GM23338 (cell line): ENCODE results near the gene PHF23. TPM values are rescaled to one million over a fixed set of nuclear protein-coding genes. Genes with fewer than 3 reads are reported as not detected.

Experiments used
- ATAC-seq: fragments of 200-7000 bp; cut with Tn5 transposase; 3 replicates; pipeline ENCODE4 v1.9.1; 2020
- DNase-seq: peaks from one replicate; pipeline ENCODE4 v3.0.0-alpha.2; 2015; ENCODE audit warnings: low spot score
- H2AFZ ChIP-seq: fragments of 200-600 bp; sonication (generic); 2 replicates; pipeline ENCODE4 v1.8.0; 2016; ENCODE audit warnings: antibody characterized with exemption, mild to moderate bottlenecking, moderate library complexity
- H3F3A ChIP-seq: fragments of 200-600 bp; sonication (generic); replicated peaks from 2 replicates; pipeline ENCODE4 v1.8.0; 2017; ENCODE audit warnings: antibody characterized with exemption, mixed run types, low read depth
- H3K27ac ChIP-seq: fragments of 200-600 bp; sonication (generic); 2 replicates; pipeline ENCODE4 v1.6.1; 2016; ENCODE audit warnings: low read depth
- H3K27me3 ChIP-seq: fragments of 200-600 bp; sonication (generic); 2 replicates; pipeline ENCODE4 v1.8.0; 2016; ENCODE audit warnings: mild to moderate bottlenecking, mixed run types, moderate library complexity; ENCODE audit not compliant: insufficient read depth
- H3K36me3 ChIP-seq: fragments of 200-600 bp; sonication (generic); 2 replicates; pipeline ENCODE4 v1.8.0; 2016; ENCODE audit warnings: mild to moderate bottlenecking; ENCODE audit not compliant: insufficient read depth
- H3K4me1 ChIP-seq: fragments of 200-600 bp; sonication (generic); 2 replicates; pipeline ENCODE4 v1.8.0; 2016; ENCODE audit warnings: mild to moderate bottlenecking, moderate library complexity; ENCODE audit not compliant: insufficient read depth
- H3K4me2 ChIP-seq: fragments of 200-600 bp; sonication (generic); 2 replicates; pipeline ENCODE4 v1.7.1; 2017; ENCODE audit warnings: mixed run types
- H3K4me3 ChIP-seq: fragments of 200-600 bp; sonication (generic); 2 replicates; pipeline ENCODE4 v1.6.1; 2016; ENCODE audit warnings: mixed run types
- H3K79me2 ChIP-seq: fragments of 200-600 bp; sonication (generic); replicated peaks from 2 replicates; pipeline ENCODE4 v1.8.0; 2017; ENCODE audit warnings: mild to moderate bottlenecking; ENCODE audit not compliant: insufficient read depth
- H3K9me2 ChIP-seq: fragments of 200-600 bp; sonication (generic); 2 replicates; pipeline ENCODE4 v1.8.0; 2017; ENCODE audit not compliant: insufficient read depth
- H4K20me1 ChIP-seq: fragments of 200-600 bp; sonication (generic); replicated peaks from 2 replicates; pipeline ENCODE4 v1.8.0; 2017; ENCODE audit warnings: mild to moderate bottlenecking; ENCODE audit not compliant: insufficient read depth
- H3K27ac Mint-ChIP-seq: 2 replicates; pipeline ENCODE4 v1.8.0; 2020; ENCODE audit warnings: inconsistent platforms, mild to moderate bottlenecking, moderate library complexity, mixed read lengths
- H3K27me3 Mint-ChIP-seq: 3 replicates; pipeline ENCODE4 v1.8.0; 2022; ENCODE audit warnings: low read depth, mild to moderate bottlenecking, moderate library complexity, mixed read lengths, inconsistent platforms; ENCODE audit not compliant: insufficient read depth, poor library complexity
- H3K36me3 Mint-ChIP-seq: 3 replicates; pipeline ENCODE4 v1.8.0; 2021; ENCODE audit warnings: low read depth, mild to moderate bottlenecking, inconsistent platforms, moderate library complexity, mixed read lengths
- H3K4me1 Mint-ChIP-seq: 3 replicates; pipeline ENCODE4 v1.8.0; 2020; ENCODE audit warnings: mild to moderate bottlenecking, inconsistent platforms, mixed read lengths
- H3K4me3 Mint-ChIP-seq: 3 replicates; pipeline ENCODE4 v1.8.0; 2021; ENCODE audit warnings: moderate library complexity, mild to moderate bottlenecking, inconsistent platforms, mixed read lengths
- H3K9me3 Mint-ChIP-seq: 3 replicates; pipeline ENCODE4 v1.8.0; 2020; ENCODE audit warnings: moderate library complexity, mild to moderate bottlenecking, inconsistent platforms, mixed read lengths
- EZH2 ChIP-seq: fragments of 200-600 bp; sonication (generic); IDR thresholded peaks from one replicate; pipeline ENCODE4 v1.8.0; 2017; ENCODE audit warnings: antibody characterized with exemption, mild to moderate bottlenecking, low read depth; ENCODE audit not compliant: unreplicated experiment
- POLR2AphosphoS5 ChIP-seq: IDR thresholded peaks from 2 replicates; pipeline ENCODE4 v1.6.1; 2016; ENCODE audit warnings: antibody characterized with exemption, low read depth
- STAT1 ChIP-seq: IDR thresholded peaks from one replicate; pipeline ENCODE4 v1.6.1; 2016; ENCODE audit warnings: antibody characterized with exemption; ENCODE audit not compliant: unreplicated experiment
- ZNF331 ChIP-seq: fragments of 250-450 bp; sonication (Bioruptor Pico); IDR thresholded peaks from 2 replicates; pipeline ENCODE4 v1.5.0; 2020; ENCODE audit warnings: low read depth, mild to moderate bottlenecking, moderate library complexity
- polyA plus RNA-seq: library from polyadenylated mRNA; unstranded; fragments of >200 nt; fragmentation: Nextera tagmentation; extraction: Ambion mirVana; gene quantifications from 2 replicates; pipeline ENCODE4 v1.2.1, GENCODE V29; 2016
- total RNA-seq: library from RNA; depleted of rRNA; stranded (reverse); fragments of >200 nt; shearing (Covaris generic); gene quantifications from 2 replicates; pipeline ENCODE4 v1.2.3, GENCODE V29; 2014
- TF ChIP-seq, protein P1 (sequence below), 2 experiments: fragments of 200-600 bp in 1 of 2; sonication (generic) in 1 of 2; conservative IDR thresholded peaks; 2 replicates each; pipeline versions ENCODE4 v1.5.1 to v1.6.1; 2016 to 2017; ENCODE audit warnings: antibody characterized with exemption in 2 of 2, low read depth in 2 of 2, mild to moderate bottlenecking in 2 of 2, moderate library complexity in 1 of 2
- TF ChIP-seq, protein P2 (sequence below): IDR thresholded peaks from 2 replicates; pipeline ENCODE4 v1.6.1; 2016; ENCODE audit warnings: antibody characterized with exemption

PHF23 gene
- total and polyA plus RNA-seq, 2 experiments from 2014 or later, result 35.4 to 51.0 TPM

DNA sequence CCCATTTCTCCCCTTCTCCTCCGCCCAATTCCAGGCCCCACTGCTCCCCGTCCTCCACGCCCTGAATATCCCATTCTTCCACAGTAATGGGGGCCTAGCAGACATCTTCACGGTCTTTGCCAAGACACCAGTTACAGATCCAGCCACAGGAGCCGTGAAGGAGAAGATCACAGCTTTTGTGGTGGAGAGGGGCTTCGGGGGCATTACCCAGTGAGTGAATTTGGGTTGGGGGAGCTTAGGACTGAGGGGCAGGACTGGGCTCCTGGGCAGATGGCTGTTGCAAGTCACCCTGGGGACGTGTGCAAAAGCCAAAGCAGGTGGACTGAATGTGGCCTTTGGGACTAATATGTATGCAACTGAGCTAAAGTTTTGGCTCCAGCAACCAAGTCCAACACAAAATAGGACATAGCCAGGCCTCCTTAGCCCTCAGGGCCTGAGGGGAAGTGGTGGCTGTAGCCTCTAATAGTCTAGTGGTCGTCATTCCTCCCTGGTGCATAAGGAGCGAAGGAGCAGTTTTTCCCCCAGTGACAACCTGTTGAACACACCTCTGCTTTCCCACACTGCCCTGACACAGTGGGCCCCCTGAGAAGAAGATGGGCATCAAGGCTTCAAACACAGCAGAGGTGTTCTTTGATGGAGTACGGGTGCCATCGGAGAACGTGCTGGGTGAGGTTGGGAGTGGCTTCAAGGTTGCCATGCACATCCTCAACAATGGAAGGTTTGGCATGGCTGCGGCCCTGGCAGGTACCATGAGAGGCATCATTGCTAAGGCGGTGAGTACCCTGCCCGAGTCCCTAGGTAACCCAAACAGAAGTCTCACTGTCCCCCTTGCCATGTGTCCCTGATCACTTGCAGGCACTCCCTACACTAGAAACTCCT, 16.9 kb downstream of the PHF23 start:
- H3K27me3 ChIP-seq, result no peaks in the 10 kb centered on the region
- H3K4me3 ChIP-seq, result no peak overlapping the region
- peaks cover 50% of the 10 kb centered on the region for H3K27me3 Mint-ChIP-seq
- H3K4me1 Mint-ChIP-seq, result peaks cover 33% of the 10 kb centered on the region
- no peak overlapping the region for H2AFZ ChIP-seq
- ATAC-seq (no peak), DNase-seq (no peak)
- H3K9me2 ChIP-seq, result no peaks in the 10 kb centered on the region
- no peak overlapping the region for H3K27ac Mint-ChIP-seq
- H3K9me3 Mint-ChIP-seq, result no peaks in the 10 kb centered on the region; the same call in 1 of the 3 replicates
- TF ChIP-seq ZNF331 (CRISPR knock-in tag) (no peak), POLR2AphosphoS5 (0 out of 2 replicates have a peak, but pooled peaks have one; percentile 18)
- H3K36me3 ChIP-seq, result peaks cover 11% of the 10 kb centered on the region; the same call in 1 of the 2 replicates
- H3K27ac ChIP-seq, result no peak overlapping the region
- peaks cover 63% of the 10 kb centered on the region for H3K36me3 Mint-ChIP-seq
- no peaks in the 10 kb centered on the region; the same call in 1 of the 2 replicates for H3K79me2 ChIP-seq
- H3F3A ChIP-seq, result peaks cover 19% of the 10 kb centered on the region
- peaks cover 28% of the 10 kb centered on the region for H3K4me1 ChIP-seq
- no peak overlapping the region for H3K4me2 ChIP-seq
- no peak overlapping the region for H3K4me3 Mint-ChIP-seq
- peaks cover 27% of the 10 kb centered on the region for H4K20me1 ChIP-seq

DNA sequence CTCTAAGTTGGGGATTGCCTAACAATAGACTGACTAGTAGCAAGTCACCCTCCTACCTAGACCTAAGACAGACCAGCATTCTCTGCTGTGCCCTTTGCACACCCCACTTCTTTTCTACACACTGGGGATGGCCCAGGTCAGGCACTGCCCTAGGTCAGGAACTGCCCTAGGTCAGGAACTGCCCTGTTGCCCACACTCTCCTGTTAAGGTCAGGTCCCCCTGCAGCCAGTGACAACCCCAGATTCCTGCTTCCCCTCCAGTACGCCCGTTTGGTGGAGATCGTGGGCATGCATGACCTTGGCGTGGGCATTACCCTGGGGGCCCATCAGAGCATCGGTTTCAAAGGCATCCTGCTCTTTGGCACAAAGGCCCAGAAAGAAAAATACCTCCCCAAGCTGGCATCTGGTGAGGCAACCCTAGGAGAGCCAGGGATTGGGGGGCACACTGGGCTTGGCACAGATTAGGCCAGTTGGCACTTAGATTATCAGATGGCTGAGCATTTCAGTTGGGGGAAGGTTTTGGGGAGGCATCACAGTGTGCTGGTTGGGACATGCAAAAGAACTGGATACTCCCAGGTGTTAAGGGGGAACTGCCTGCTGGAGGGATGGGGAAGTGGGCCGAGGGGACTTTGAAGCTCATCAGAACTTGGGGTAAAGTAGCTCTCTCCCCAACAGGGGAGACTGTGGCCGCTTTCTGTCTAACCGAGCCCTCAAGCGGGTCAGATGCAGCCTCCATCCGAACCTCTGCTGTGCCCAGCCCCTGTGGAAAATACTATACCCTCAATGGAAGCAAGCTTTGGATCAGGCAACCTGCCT, 17.8 kb downstream of the PHF23 start:
- no peak for DNase-seq
- ATAC-seq, result no peak
- no peak overlapping the region; the same call in 1 of the 2 replicates for H3K27ac Mint-ChIP-seq
- H3F3A ChIP-seq, result peaks cover 19% of the 10 kb centered on the region
- H4K20me1 ChIP-seq, result peaks cover 27% of the 10 kb centered on the region
- no peak overlapping the region for H3K27ac ChIP-seq
- no peaks in the 10 kb centered on the region for H3K27me3 ChIP-seq
- H3K4me2 ChIP-seq, result 0 out of 2 replicates have a peak overlapping the region, but pooled peaks have one; percentile 92
- H2AFZ ChIP-seq, result no peak overlapping the region
- H3K4me1 Mint-ChIP-seq, result peaks cover 37% of the 10 kb centered on the region
- no peaks in the 10 kb centered on the region; the same call in 1 of the 3 replicates for H3K9me3 Mint-ChIP-seq
- peaks cover 48% of the 10 kb centered on the region for H3K27me3 Mint-ChIP-seq
- no peak for TF ChIP-seq STAT1
- 0 out of 2 replicates have a peak, but pooled peaks have one; percentile 53 for TF ChIP-seq POLR2AphosphoS5
- peak overlapping the region; percentile 91; the same call in 2 of the 3 replicates for H3K4me3 Mint-ChIP-seq
- H3K4me3 ChIP-seq, result no peak overlapping the region
- no peaks in the 10 kb centered on the region for H3K9me2 ChIP-seq
- peaks cover 55% of the 10 kb centered on the region for H3K36me3 Mint-ChIP-seq
- peaks cover 11% of the 10 kb centered on the region; the same call in 1 of the 2 replicates for H3K36me3 ChIP-seq
- peaks cover 6% of the 10 kb centered on the region for H3K79me2 ChIP-seq
- peaks cover 33% of the 10 kb centered on the region for H3K4me1 ChIP-seq

DNA sequence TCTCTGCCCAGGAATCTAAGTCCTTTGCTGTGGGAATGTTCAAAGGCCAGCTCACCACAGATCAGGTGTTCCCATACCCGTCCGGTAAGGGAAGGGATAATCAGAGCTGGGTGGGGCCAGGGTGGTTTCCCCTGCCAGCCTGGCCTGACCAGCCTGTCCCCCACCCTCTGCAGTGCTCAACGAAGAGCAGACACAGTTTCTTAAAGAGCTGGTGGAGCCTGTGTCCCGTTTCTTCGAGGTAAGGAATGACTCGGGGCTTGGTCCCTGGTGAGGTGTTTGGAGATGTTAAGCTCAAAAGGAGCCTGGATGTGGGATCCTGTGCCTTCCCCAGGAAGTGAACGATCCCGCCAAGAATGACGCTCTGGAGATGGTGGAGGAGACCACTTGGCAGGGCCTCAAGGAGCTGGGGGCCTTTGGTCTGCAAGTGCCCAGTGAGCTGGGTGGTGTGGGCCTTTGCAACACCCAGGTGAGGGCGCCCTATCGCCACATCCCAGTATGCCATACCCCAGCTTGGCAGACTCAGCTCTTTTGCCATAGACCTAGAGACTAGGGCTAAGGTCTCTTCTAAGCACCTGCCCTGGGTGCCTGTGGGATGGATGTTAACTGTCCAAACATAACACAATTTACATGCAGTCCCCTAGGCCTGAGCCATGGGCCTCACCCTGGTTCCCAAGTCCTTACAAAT, 18.5 kb downstream of the PHF23 start:
- Histone ChIP-seq H3K4me1 (peaks cover 39% of the 10 kb centered on the region), H3K27ac (no peak overlapping the region), H4K20me1 (peaks cover 27% of the 10 kb centered on the region), H3K4me2 (peak overlapping the region; percentile 92), H3K36me3 (peaks cover 11% of the 10 kb centered on the region; the same call in 1 of the 2 replicates), H3K4me3 (peak overlapping the region; percentile 83), H3K27me3 (no peaks in the 10 kb centered on the region), H3F3A (peaks cover 19% of the 10 kb centered on the region), H2AFZ (no peak overlapping the region), H3K9me2 (no peaks in the 10 kb centered on the region), H3K79me2 (peaks cover 12% of the 10 kb centered on the region)
- peak; percentile 53 for ATAC-seq
- Mint-ChIP-seq H3K4me1 (peaks cover 44% of the 10 kb centered on the region), H3K4me3 (peak overlapping the region; percentile 91), H3K36me3 (peaks cover 51% of the 10 kb centered on the region), H3K27ac (peak overlapping the region; percentile 89), H3K27me3 (peaks cover 48% of the 10 kb centered on the region), H3K9me3 (no peaks in the 10 kb centered on the region; the same call in 1 of the 3 replicates)
- peak; percentile 75 for DNase-seq
- TF ChIP-seq EZH2 (no peak), POLR2AphosphoS5 (peak; percentile 14; the same call in 1 of the 2 replicates)
- TF ChIP-seq, protein P1, sequence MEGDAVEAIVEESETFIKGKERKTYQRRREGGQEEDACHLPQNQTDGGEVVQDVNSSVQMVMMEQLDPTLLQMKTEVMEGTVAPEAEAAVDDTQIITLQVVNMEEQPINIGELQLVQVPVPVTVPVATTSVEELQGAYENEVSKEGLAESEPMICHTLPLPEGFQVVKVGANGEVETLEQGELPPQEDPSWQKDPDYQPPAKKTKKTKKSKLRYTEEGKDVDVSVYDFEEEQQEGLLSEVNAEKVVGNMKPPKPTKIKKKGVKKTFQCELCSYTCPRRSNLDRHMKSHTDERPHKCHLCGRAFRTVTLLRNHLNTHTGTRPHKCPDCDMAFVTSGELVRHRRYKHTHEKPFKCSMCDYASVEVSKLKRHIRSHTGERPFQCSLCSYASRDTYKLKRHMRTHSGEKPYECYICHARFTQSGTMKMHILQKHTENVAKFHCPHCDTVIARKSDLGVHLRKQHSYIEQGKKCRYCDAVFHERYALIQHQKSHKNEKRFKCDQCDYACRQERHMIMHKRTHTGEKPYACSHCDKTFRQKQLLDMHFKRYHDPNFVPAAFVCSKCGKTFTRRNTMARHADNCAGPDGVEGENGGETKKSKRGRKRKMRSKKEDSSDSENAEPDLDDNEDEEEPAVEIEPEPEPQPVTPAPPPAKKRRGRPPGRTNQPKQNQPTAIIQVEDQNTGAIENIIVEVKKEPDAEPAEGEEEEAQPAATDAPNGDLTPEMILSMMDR (conservative IDR thresholded peaks at IDR 0.05; ENCODE audit: low read depth in 2 of 2), result peak; percentile 54 to 73
- TF ChIP-seq, protein P2, sequence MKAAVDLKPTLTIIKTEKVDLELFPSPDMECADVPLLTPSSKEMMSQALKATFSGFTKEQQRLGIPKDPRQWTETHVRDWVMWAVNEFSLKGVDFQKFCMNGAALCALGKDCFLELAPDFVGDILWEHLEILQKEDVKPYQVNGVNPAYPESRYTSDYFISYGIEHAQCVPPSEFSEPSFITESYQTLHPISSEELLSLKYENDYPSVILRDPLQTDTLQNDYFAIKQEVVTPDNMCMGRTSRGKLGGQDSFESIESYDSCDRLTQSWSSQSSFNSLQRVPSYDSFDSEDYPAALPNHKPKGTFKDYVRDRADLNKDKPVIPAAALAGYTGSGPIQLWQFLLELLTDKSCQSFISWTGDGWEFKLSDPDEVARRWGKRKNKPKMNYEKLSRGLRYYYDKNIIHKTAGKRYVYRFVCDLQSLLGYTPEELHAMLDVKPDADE, result no peak
